SH-SY5Y (cell line): Measurements from ENCODE around the gene SH3D19.

Source experiments
- GATA2 ChIP-seq: IDR thresholded peaks from 2 replicates; pipeline ENCODE4 v1.6.1; 2011; ENCODE audit warnings: mild to moderate bottlenecking, low read depth, low read length
- GATA3 ChIP-seq: IDR thresholded peaks from 2 replicates; pipeline ENCODE4 v1.6.1; 2011; ENCODE audit warnings: low read depth, mild to moderate bottlenecking, low read length, moderate library complexity

DNA sequence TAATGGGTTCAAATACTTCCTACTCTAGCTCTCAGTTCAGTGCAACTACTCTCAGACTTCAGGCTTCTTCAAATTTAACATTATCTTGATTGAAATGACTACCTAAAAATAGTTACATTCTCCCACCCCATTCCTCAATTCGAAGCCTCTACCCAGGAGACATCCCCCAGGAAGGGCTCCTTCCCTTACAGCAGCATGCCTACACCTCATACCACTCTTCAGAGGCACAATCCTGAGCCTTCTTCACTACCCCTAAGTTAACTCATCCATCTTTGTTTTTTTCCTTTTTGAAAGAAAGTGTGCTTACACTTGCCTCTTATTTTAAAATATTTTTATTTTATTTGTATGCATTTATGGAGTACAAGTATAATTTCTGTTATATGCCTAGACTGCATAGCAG lies 65.7 kb downstream of the SH3D19 start:
- no peak for TF ChIP-seq GATA3
- TF ChIP-seq GATA2, result no peak
